GM12864 (cell line): ENCODE measurements around the gene PRR23A.

Experiments used
- DNase-seq: peaks from one replicate; pipeline ENCODE4 v3.0.0-alpha.2; 2011; ENCODE audit warnings: low read depth
- H3K4me3 ChIP-seq: 2 replicates; pipeline ENCODE4 v1.5.1; 2011; ENCODE audit warnings: mild to moderate bottlenecking, low read depth, low read length, control low read depth
- CTCF ChIP-seq: IDR thresholded peaks from 2 replicates; pipeline ENCODE4 v1.5.1; 2011; ENCODE audit warnings: low read depth, mild to moderate bottlenecking, moderate library complexity, low read length, control low read depth, inconsistent platforms; ENCODE audit errors: missing control alignments

PRR23A gene

GRCh38 chr3:139024968-139025367 lies 18.9 kb upstream of the PRR23A start:
- TF ChIP-seq CTCF: no peak
- DNase-seq: no peak
- no peak overlapping the region for H3K4me3 ChIP-seq

GRCh38 chr3:139020868-139021234 lies 14.8 kb upstream of the PRR23A start, which contains the start of gene PRR23B:
PRR23B (minus strand) TSS chr3:139020926; CDS start chr3:139020661, 265 bp downstream.
- TF ChIP-seq CTCF: no peak
- no peak within 1 kb of the TSS for H3K4me3 ChIP-seq
- no peak for DNase-seq

- no peak for TF ChIP-seq CTCF
Observed at GRCh38 chr3:139020036-139020867, 14.2 kb upstream of the PRR23A start.

GRCh38 chr3:139016430-139017048 lies 10.5 kb upstream of the PRR23A start:
- TF ChIP-seq CTCF: no peak
- no peak overlapping the region for H3K4me3 ChIP-seq

More at GRCh38 chr3:139020036-139020867, 14.2 kb upstream of the PRR23A start:
- no peak overlapping the region for H3K4me3 ChIP-seq
- DNase-seq: no peak

GRCh38 chr3:139005356-139005993 lies 593 bp downstream of the PRR23A start:
- no peak for TF ChIP-seq CTCF
- H3K4me3 ChIP-seq: no peak overlapping the region
- no peak for DNase-seq

More at GRCh38 chr3:139016430-139017048, 10.5 kb upstream of the PRR23A start:
- no peak for DNase-seq

- H3K4me3 ChIP-seq: no peak overlapping the region
- no peak for DNase-seq
- TF ChIP-seq CTCF: no peak
Observed at GRCh38 chr3:138995706-138996105, 10.4 kb downstream of the PRR23A start.
